ENCODE measurements around the gene TUBGCP2.

GRCh38 chr10:133327651-133328357 lies 19.1 kb upstream of the TUBGCP2 start:
- TF ChIP-seq POLR2A (IDR thresholded peaks at IDR 0.05) (no peak), CTCF (IDR thresholded peaks at IDR 0.05) (no peak), POLR2AphosphoS5 (IDR thresholded peaks at IDR 0.05) (no peak)
